Neuron (in vitro differentiated cells): ENCODE measurements around the gene D2HGDH.

Source experiments
- H2AFZ ChIP-seq: one replicate; pipeline ENCODE4 v1.6.1; 2013; ENCODE audit warnings: low read depth, mild to moderate bottlenecking, inconsistent platforms, low read length, moderate library complexity
- H3K27me3 ChIP-seq: one replicate; pipeline ENCODE4 v1.6.1; 2013; ENCODE audit warnings: low read length; ENCODE audit not compliant: insufficient read depth
- H3K36me3 ChIP-seq: one replicate; pipeline ENCODE4 v1.6.1; 2013; ENCODE audit warnings: low read length; ENCODE audit not compliant: insufficient read depth
- H3K4me1 ChIP-seq: one replicate; pipeline ENCODE4 v1.6.1; 2013; ENCODE audit warnings: low read length; ENCODE audit not compliant: insufficient read depth
- H3K4me3 ChIP-seq: 2 replicates; pipeline ENCODE4 v1.5.1; 2013; ENCODE audit warnings: mild to moderate bottlenecking, low read length, moderate library complexity
- H3K9me3 ChIP-seq: one replicate; pipeline ENCODE4 v1.6.1; 2013; ENCODE audit warnings: low read length

D2HGDH gene

DNA sequence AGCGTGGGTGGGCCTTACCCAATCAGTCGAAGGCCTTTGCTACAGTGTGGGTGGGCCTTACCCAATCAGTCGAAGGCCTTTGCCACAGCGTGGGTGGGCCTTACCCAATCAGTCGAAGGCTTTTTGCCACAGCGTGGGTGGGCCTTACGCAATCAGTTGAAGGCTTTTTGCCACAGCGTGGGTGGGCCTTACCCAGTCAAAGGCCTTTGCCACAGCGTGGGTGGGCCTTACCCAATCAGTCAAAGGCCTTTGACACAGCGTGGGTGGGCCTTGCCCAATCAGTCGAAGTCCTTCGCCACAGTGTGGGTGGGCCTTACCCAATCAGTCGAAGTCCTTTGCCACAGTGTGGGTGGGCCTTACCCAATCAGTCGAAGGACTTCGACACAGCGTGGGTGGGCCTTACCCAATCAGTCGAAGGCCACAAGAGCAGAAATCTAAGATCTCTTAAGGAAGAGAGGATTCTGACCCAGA, 25.9 kb downstream of the D2HGDH start:
- no peak overlapping the region for H3K4me3 ChIP-seq
- no peak overlapping the region for H2AFZ ChIP-seq
- no peaks in the 10 kb centered on the region for H3K9me3 ChIP-seq
- peaks cover 16% of the 10 kb centered on the region for H3K36me3 ChIP-seq
- no peaks in the 10 kb centered on the region for H3K27me3 ChIP-seq
- H3K4me1 ChIP-seq = peaks cover 9% of the 10 kb centered on the region

DNA sequence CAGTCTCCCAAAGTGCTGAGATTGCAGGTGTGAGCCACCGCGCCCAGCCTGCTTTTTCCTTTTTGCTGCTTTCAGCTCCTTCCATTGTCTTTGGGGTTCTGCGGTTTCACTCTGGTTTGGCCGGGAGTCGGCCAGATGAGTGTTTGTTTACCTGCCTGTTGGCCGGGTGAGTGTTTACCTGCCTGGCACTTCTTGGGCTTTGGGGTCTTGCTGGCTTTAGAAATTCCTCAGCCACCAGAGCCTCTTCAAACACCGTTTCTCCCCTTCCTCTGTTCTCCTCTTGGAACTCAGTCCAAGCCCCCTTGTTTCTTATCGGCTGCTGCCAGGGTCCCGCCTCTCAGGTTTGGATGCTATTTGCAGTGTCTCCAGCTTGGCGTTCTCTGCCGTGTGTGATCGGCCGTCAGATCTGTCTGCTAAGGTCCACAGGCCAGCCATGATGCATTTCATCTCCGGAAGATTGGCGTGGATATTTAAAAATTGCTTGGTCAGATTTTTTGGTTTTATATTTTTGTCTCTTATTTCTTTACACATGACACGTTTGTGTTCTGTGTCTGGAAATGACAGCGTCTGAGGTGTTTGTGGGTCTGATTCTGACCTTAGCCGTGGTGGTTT, 28.0 kb downstream of the D2HGDH start:
- Histone ChIP-seq H3K4me3 (no peak overlapping the region), H3K27me3 (no peaks in the 10 kb centered on the region), H3K36me3 (peaks cover 3% of the 10 kb centered on the region), H3K4me1 (peaks cover 9% of the 10 kb centered on the region), H2AFZ (no peak overlapping the region), H3K9me3 (no peaks in the 10 kb centered on the region)

DNA sequence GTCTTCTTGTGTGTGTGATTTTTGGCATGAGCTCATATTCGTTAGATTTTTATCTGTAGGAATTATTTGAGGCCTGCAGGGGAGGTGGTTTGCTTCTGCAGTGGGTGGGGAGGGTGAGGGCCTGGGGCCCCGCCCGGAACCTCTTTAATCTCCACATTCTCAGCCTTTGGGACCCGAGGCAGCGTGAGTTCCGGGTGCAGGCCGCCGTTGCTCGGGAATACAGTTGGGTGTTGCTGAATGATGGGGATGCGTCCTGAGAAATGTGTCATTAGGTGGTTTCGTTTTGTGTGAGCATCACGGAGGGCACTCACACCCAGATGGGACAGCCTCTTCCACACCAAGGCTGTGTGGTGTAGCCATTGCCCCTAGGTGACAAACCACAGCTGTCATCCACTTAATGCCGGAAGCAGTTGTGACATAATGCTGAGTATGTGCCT, 28.5 kb downstream of the D2HGDH start:
- Histone ChIP-seq H3K9me3 (no peaks in the 10 kb centered on the region), H3K4me3 (no peak overlapping the region), H2AFZ (no peak overlapping the region), H3K36me3 (peaks cover 1% of the 10 kb centered on the region), H3K27me3 (no peaks in the 10 kb centered on the region), H3K4me1 (peaks cover 9% of the 10 kb centered on the region)

DNA sequence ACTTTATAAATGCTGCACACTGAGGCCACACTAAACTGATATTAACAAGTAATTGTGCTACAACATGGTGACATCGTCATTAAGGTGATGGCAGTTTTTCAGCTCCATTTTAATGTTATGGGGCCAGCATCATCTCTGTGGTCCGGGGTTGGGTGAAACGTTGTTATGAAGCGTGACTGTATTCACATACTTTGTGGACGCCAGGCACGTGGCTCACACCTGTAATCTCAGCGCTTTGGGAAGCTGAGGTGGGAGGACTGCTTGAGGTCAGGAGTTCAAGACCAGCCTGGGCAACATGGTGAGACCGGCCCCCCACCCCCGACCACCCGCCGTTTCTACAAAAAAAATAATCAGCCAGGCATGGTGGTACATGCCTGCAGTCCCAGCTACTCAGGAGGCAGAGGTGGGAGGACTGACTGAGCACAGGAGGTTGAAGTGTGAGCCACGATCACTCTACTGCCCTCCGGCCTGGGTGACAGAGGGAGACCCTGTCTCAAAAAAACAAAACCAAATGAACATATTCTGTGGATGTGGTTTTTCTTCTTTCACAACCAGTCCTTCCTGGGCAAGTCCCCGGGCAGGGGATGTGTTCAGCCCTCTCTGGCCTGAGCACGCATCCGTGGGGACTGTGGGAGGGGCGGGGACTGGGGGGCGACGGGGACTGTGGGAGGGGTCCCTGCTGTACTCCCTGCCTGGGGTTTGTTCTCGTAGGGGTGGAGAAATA, 29.3 kb downstream of the D2HGDH start:
- H3K4me1 ChIP-seq = peaks cover 9% of the 10 kb centered on the region
- H3K4me3 ChIP-seq = no peak overlapping the region
- no peaks in the 10 kb centered on the region for H3K36me3 ChIP-seq
- no peaks in the 10 kb centered on the region for H3K9me3 ChIP-seq
- no peak overlapping the region for H2AFZ ChIP-seq
- no peaks in the 10 kb centered on the region for H3K27me3 ChIP-seq

DNA sequence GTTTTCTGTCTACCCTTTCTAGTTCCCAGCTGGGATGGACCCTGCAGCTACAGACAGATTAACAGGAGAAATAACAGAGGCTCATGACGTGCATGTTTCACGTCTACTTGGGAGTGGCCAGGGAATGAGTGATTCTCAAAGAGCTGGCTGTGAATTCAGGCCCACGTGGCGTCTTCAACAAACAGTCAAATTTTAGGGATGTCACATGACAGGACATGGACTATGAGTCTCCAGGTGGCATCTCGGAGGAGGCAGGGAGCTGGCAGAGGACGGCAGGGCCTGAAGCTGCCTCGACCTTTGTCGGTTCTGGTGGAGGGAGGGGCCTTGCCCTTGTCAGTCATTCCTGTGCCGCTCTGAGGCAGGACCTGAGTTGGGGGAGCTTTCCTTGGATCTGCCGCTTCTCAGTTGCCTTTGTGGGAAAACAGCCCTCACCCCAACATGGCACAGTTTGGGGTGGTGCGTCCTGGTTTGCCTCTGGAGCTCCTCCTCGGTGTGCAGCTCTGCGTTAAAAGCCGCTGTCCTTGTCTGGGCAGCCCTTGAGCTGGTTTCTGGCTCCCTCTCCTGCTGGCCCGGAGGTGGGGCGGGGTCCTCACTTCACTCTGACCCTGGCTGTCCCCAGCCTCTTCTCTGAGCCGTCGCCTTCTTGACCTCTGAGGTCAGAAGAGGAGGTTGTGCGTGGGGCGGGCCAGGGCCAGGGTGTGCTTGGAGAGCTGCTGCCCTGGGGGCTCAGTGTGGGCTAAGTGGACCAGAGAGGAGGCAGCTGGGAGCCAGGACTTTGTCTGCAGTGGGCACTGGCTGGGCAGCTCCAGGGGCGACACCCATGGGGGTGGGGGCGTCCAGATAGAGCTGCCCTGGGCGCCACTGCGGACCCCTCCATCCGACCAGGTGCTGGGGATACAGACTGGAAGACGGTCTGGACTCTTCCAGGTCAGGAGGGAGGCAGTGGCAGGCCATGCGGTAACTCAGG, 30.1 kb downstream of the D2HGDH start:
- Histone ChIP-seq H3K4me3 (no peak overlapping the region), H3K36me3 (no peaks in the 10 kb centered on the region), H3K9me3 (no peaks in the 10 kb centered on the region), H3K27me3 (no peaks in the 10 kb centered on the region), H3K4me1 (peaks cover 9% of the 10 kb centered on the region), H2AFZ (no peak overlapping the region)

DNA sequence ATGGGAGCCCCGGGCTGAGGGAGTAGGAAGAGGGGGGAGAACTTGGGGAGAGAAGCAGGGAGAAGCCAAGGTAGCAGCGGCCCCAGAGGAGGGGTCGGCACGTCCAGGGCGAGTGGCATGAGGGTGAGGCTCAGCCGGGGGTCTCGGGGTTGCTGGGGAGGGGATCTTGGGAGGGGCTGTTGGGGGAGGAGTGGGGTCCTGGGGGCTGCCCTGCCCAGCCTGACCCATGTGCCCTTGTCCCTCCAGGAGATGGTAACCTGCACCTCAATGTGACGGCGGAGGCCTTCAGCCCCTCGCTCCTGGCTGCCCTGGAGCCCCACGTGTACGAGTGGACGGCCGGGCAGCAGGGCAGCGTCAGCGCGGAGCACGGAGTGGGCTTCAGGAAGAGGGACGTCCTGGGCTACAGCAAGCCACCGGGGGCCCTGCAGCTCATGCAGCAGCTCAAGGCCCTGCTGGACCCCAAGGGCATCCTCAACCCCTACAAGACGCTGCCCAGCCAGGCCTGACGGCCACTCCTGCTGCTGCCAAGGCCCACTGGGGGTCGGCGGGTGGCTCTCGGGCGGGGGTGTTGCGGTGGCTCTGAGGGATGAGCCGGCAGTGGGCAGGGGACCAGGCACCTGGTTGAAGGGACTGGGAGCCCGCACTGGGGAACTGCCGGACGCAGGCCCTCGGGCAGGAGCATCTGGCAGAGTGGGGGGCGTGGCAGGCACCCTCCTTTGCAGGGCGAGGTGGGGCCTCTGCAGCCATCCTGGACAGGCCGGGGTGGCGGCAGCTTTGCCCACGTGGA, 33.2 kb downstream of the D2HGDH start:
- H3K36me3 ChIP-seq = no peaks in the 10 kb centered on the region
- peaks cover 16% of the 10 kb centered on the region for H3K4me1 ChIP-seq
- H3K4me3 ChIP-seq = no peak overlapping the region
- H2AFZ ChIP-seq = no peak overlapping the region
- no peaks in the 10 kb centered on the region for H3K27me3 ChIP-seq
- H3K9me3 ChIP-seq = no peaks in the 10 kb centered on the region

DNA sequence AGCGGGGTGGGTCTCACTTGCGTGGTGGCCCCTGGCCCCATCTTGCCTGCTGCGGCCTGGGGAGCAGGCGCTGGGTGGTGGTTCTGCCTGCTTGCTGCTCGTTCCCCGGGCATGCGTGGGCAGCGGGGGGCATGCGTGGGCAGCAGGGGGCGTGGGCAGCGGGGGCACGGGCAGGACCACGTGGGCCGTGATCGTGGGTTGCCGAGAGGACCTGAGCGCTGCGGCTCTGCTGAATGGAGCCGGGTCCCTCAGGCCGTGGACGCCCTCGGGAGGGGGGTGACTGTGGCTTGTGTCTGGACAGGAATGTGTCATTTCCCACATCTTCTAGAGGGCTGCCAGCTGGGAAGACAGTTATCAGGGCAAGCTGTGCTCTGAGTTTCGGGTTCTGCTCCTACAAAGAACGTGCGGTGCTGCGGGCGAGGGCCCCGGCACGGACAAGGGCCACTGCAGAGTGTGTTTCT, 33.9 kb downstream of the D2HGDH start:
- Histone ChIP-seq H3K36me3 (no peaks in the 10 kb centered on the region), H3K4me1 (peaks cover 16% of the 10 kb centered on the region)

DNA sequence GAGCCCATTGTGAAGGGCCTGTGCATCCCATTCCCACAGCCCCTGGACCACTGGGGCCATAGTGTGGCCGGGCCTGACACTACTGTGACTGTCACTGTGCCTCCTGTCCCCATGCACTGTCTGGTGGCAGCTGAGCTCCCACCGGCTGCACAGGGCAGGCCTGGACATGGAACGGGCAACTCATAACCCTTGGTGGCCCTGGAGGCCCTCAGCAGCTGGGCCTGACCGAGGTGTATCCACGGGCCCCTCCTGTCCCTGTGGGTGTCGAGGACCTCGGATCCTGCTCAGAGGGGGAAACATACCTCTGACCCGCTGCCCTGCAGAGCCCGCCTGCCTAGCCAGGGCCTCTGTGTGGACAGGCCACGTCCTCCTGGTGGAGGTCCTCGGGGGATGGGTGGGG, 34.4 kb downstream of the D2HGDH start:
- H3K36me3 ChIP-seq = no peaks in the 10 kb centered on the region
- no peak overlapping the region for H2AFZ ChIP-seq
- no peak overlapping the region for H3K4me3 ChIP-seq
- H3K27me3 ChIP-seq = no peaks in the 10 kb centered on the region
- H3K4me1 ChIP-seq = peaks cover 16% of the 10 kb centered on the region
- no peaks in the 10 kb centered on the region for H3K9me3 ChIP-seq

More for the DNA sequence above, 33.9 kb downstream of the D2HGDH start:
- Histone ChIP-seq H3K4me3 (no peak overlapping the region), H3K27me3 (no peaks in the 10 kb centered on the region), H3K9me3 (no peaks in the 10 kb centered on the region), H2AFZ (no peak overlapping the region)

DNA sequence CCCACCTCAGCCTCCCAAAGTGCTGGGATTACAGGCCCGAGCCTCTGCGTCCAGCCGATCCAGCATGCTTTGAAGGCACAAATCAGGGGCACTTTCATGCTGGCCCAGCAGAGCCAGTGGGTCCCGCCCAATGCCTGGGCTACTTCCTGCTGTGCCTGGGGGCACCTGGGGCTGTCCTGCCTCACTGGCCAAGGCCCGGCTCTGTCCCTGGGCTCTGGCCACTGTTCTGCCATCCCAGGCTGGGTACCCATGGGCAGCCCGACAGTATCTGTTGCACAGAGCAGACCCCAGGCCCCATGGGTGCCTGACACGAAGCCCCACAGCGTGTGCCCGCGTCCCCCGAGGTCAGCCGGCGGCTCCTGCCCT, 35.4 kb downstream of the D2HGDH start:
- H3K27me3 ChIP-seq = no peaks in the 10 kb centered on the region
- H3K4me1 ChIP-seq = peaks cover 9% of the 10 kb centered on the region
- no peaks in the 10 kb centered on the region for H3K36me3 ChIP-seq
- no peaks in the 10 kb centered on the region for H3K9me3 ChIP-seq
- H3K4me3 ChIP-seq = no peak overlapping the region
- H2AFZ ChIP-seq = no peak overlapping the region

DNA sequence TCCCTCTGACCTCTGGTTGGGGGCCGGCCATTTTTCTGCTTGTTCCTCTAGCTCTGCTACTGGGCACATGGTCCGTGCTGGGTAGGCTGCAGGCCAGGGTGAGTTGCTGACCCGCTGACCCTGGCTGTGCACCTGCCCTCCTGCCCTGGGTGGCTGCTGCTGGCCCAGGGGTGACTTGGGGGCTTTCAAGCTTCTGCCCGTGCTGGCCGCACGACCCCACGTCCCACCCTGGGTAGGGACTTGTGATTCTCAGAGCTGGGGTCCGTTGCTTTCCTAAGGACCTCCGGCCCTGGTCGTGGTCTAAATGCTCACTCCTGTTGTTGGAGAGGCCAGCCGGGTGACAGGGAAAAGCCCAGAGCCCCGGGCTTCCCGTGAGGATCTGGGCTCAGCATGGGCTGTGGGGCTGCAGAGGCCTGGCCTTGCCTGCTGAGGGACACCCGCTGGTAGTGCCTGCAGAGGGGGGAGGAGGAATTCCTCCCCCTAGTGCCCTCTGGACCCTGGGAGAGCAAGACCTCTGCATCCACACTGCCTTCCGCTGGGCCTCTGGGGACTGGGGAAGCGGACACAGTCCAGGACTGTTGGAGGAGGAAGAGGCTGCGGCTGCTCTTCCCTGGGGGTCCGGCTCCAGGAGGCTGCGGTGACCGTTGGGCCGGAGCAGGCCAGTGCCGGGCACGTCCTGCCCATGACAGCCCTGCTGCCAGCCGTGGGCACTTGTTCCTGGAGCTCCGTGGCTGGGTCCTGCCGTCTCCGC, 35.9 kb downstream of the D2HGDH start:
- no peaks in the 10 kb centered on the region for H3K36me3 ChIP-seq
- H3K9me3 ChIP-seq = no peaks in the 10 kb centered on the region
- H3K4me3 ChIP-seq = no peak overlapping the region
- peaks cover 8% of the 10 kb centered on the region for H3K4me1 ChIP-seq
- H3K27me3 ChIP-seq = no peaks in the 10 kb centered on the region
- H2AFZ ChIP-seq = no peak overlapping the region

DNA sequence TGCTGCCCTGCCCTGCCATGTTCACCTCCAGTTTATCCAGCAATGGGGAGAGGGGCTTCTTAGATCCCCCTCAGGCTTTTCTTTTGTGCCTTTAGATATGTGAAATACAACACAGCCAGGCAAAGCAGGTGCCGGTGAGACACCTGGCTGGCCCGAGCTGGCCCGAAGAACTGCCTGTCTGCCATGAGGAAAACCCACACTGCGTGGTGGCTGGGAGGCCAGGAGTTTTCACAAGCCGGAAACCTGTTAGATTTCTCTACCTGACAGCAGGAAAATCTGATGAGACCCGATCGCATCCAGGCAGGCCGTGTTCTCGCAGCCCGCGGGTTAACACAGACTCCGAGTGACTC, 36.5 kb downstream of the D2HGDH start:
- peaks cover 8% of the 10 kb centered on the region for H3K4me1 ChIP-seq
- no peaks in the 10 kb centered on the region for H3K9me3 ChIP-seq
- no peak overlapping the region for H3K4me3 ChIP-seq
- no peaks in the 10 kb centered on the region for H3K36me3 ChIP-seq
- peaks cover 3% of the 10 kb centered on the region for H3K27me3 ChIP-seq
- H2AFZ ChIP-seq = no peak overlapping the region
